Liver (tissue), 9 donors: ENCODE data around the gene RAD51C. TPM values are rescaled to one million over a fixed set of nuclear protein-coding genes. Genes with fewer than 3 reads are reported as not detected.
"Not testable (repeated sequence)": the region's sequence is repeated elsewhere in the genome, so short reads cannot be mapped to it uniquely, and the experiment has no call there.

Experiments used
- DNase-seq: peaks from one replicate; pipeline ENCODE4 v3.0.0-alpha.2; 2017; ENCODE audit warnings: low spot score
- H3K27ac ChIP-seq, 2 donors: one replicate each; pipeline ENCODE4 v1.7.0; 2013; ENCODE audit warnings: inconsistent platforms in 2 of 2, low read length in 2 of 2, control low read depth in 1 of 2, low read depth in 1 of 2, mild to moderate bottlenecking in 1 of 2
- H3K27me3 ChIP-seq, 4 donors: one replicate each; pipeline versions ENCODE4 v1.6.1 to v1.7.0; 2013; ENCODE audit warnings: low read length in 3 of 4, inconsistent platforms in 1 of 4, mild to moderate bottlenecking in 1 of 4, moderate library complexity in 1 of 4; ENCODE audit not compliant: control insufficient read depth in 4 of 4, insufficient read depth in 4 of 4
- H3K36me3 ChIP-seq, 4 donors: one replicate each; pipeline versions ENCODE4 v1.6.1 to v1.7.0; 2013; ENCODE audit warnings: low read length in 3 of 4, mild to moderate bottlenecking in 3 of 4, low read depth in 1 of 4, moderate library complexity in 1 of 4; ENCODE audit not compliant: control insufficient read depth in 4 of 4, insufficient read depth in 3 of 4
- H3K4me1 ChIP-seq, 4 donors: one replicate each; pipeline versions ENCODE4 v1.6.1 to v1.7.0; 2013; ENCODE audit warnings: low read length in 3 of 4, mild to moderate bottlenecking in 3 of 4, moderate library complexity in 1 of 4; ENCODE audit not compliant: control insufficient read depth in 4 of 4, insufficient read depth in 4 of 4
- H3K4me3 ChIP-seq, 3 donors: one replicate each; pipeline versions ENCODE4 v1.6.1 to v1.7.0; 2013; ENCODE audit warnings: low read length in 3 of 3, control low read depth in 1 of 3, low read depth in 1 of 3, mild to moderate bottlenecking in 1 of 3
- H3K9ac ChIP-seq, 2 donors: one replicate each; pipeline ENCODE4 v1.7.0; 2013; ENCODE audit warnings: low read length in 2 of 2, mild to moderate bottlenecking in 2 of 2, moderate library complexity in 2 of 2, control low read depth in 1 of 2, low read depth in 1 of 2
- H3K9me3 ChIP-seq, 4 donors: one replicate each; pipeline versions ENCODE4 v1.6.1 to v1.7.0; 2013; ENCODE audit warnings: low read length in 3 of 4; ENCODE audit not compliant: control insufficient read depth in 4 of 4
- CTCF ChIP-seq: fragments of 150-350 bp; IDR thresholded peaks from 2 replicates; pipeline ENCODE4 v1.5.1; 2017; ENCODE audit warnings: improper control_type of control experiment, low read depth, low read length; ENCODE audit not compliant: missing input control
- EGR1 ChIP-seq, 2 donors: IDR thresholded peaks; 2 replicates each; pipeline ENCODE4 v1.6.1; 2016 to 2018; ENCODE audit warnings: antibody characterized with exemption in 2 of 2, low read depth in 2 of 2
- FOXA1 ChIP-seq: IDR thresholded peaks from 2 replicates; pipeline ENCODE4 v1.6.1; 2016; ENCODE audit warnings: antibody characterized with exemption
- FOXA2 ChIP-seq: IDR thresholded peaks from 2 replicates; pipeline ENCODE4 v1.6.1; 2016; ENCODE audit warnings: antibody characterized with exemption
- GABPA ChIP-seq, 2 donors: IDR thresholded peaks in 1 of 2; conservative IDR thresholded peaks in 1 of 2; 2 replicates each; pipeline ENCODE4 v1.6.1; 2016; ENCODE audit warnings: antibody characterized with exemption in 2 of 2, mild to moderate bottlenecking in 1 of 2, moderate library complexity in 1 of 2
- HNF4A ChIP-seq, 2 donors: conservative IDR thresholded peaks; 2 replicates each; pipeline ENCODE4 v1.6.1; 2016; ENCODE audit warnings: antibody characterized with exemption in 2 of 2, mild to moderate bottlenecking in 2 of 2
- JUND ChIP-seq, 2 donors: IDR thresholded peaks; 2 replicates each; pipeline ENCODE4 v1.6.1; 2016; ENCODE audit warnings: antibody characterized with exemption in 2 of 2
- NR2F2 ChIP-seq: IDR thresholded peaks from 2 replicates; pipeline ENCODE4 v1.6.1; 2016; ENCODE audit warnings: antibody characterized with exemption
- RAD21 ChIP-seq, 2 donors: IDR thresholded peaks; 2 replicates each; pipeline ENCODE4 v1.6.1; 2016; ENCODE audit warnings: antibody characterized with exemption in 2 of 2, mild to moderate bottlenecking in 2 of 2
- RXRA ChIP-seq, 2 donors: IDR thresholded peaks; 2 replicates each; pipeline ENCODE4 v1.6.1; 2017 to 2018; ENCODE audit warnings: antibody characterized with exemption in 2 of 2, mild to moderate bottlenecking in 1 of 2
- SP1 ChIP-seq: IDR thresholded peaks from 2 replicates; pipeline ENCODE4 v1.6.1; 2018; ENCODE audit warnings: antibody characterized with exemption, mild to moderate bottlenecking
- TAF1 ChIP-seq: conservative IDR thresholded peaks from 2 replicates; pipeline ENCODE4 v1.6.1; 2016; ENCODE audit warnings: antibody characterized with exemption, mild to moderate bottlenecking
- YY1 ChIP-seq: IDR thresholded peaks from 2 replicates; pipeline ENCODE4 v1.6.1; 2016; ENCODE audit warnings: antibody characterized with exemption, mild to moderate bottlenecking
- WGBS: extraction: QIAGEN DNeasy Blood & Tissue Kit; methylation state at CpG from one replicate; pipeline ENCODE4 v1.1.7; 2013; 5-methylcytosine and 5-hydroxymethylcytosine counted together
- polyA plus RNA-seq, 2 donors: library from polyadenylated mRNA; stranded (reverse) in 1 of 2; unstranded in 1 of 2; fragments of 200-250 nt in 1 of 2; fragments of >200 nt in 1 of 2; fragmentation: Nextera tagmentation in 1 of 2; extraction: Ambion mirVana in 1 of 2; gene quantifications; one replicate each; pipeline versions ENCODE4 v1.2.1 to v1.2.3, GENCODE V29; 2013 to 2015
- total RNA-seq, 2 donors: library from RNA; depleted of rRNA; stranded (reverse); fragments of >200 nt; gene quantifications; one replicate each; pipeline ENCODE4 v1.2.3, GENCODE V29; 2014
- TF ChIP-seq, protein P1 (sequence below): IDR thresholded peaks from 2 replicates; pipeline ENCODE4 v1.6.1; 2016; ENCODE audit warnings: antibody characterized with exemption
- TF ChIP-seq, protein P2 (sequence below): IDR thresholded peaks from 2 replicates; pipeline ENCODE4 v1.6.1; 2016; ENCODE audit warnings: antibody characterized with exemption
- TF ChIP-seq, protein P3 (sequence below): IDR thresholded peaks from 2 replicates; pipeline ENCODE4 v1.6.1; 2016; ENCODE audit warnings: antibody characterized with exemption, mild to moderate bottlenecking
- donor health status: healthy.
- donor health status: healthy.
- donor health status: healthy.
- donor health status: healthy.
- donor health status: healthy.

The RAD51C gene
- total and polyA plus RNA-seq, 4 donors: 6.9 to 22.2 (median 12.5) TPM

- Histone ChIP-seq H3K27ac (no peak overlapping the region), H3K4me1 (peaks cover 0 to 4% (median 1%) of the 10 kb centered on the region in 4 donors), H3K36me3 (no peaks in the 10 kb centered on the region), H3K4me3 (no peak overlapping the region), H3K9ac (no peak overlapping the region), H3K9me3 (no peaks in the 10 kb centered on the region), H3K27me3 (no peaks in the 10 kb centered on the region)
- DNase-seq: no peak
- 75% methylated on average over 2 of the region's 2 CpGs for WGBS
- no peak for TF ChIP-seq RAD21 (IDR thresholded peaks at IDR 0.05)
- TF ChIP-seq HNF4A (conservative IDR thresholded peaks at IDR 0.05): no peak
- TF ChIP-seq FOXA2: no peak
- TF ChIP-seq TAF1: no peak
- TF ChIP-seq, protein P1, sequence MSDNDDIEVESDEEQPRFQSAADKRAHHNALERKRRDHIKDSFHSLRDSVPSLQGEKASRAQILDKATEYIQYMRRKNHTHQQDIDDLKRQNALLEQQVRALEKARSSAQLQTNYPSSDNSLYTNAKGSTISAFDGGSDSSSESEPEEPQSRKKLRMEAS: no peak
- TF ChIP-seq SP1: no peak
- TF ChIP-seq GABPA (IDR thresholded peaks at IDR 0.05 in 1 of 2, conservative IDR thresholded peaks at IDR 0.05 in 1 of 2): no peak
- TF ChIP-seq NR2F2: no peak
- TF ChIP-seq RXRA (IDR thresholded peaks at IDR 0.05): no peak
- TF ChIP-seq, protein P2, sequence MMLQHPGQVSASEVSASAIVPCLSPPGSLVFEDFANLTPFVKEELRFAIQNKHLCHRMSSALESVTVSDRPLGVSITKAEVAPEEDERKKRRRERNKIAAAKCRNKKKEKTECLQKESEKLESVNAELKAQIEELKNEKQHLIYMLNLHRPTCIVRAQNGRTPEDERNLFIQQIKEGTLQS: no peak
These were observed 49.3 kb upstream of the RAD51C start for GRCh38 chr17:58643147-58643546.

GRCh38 chr17:58648236-58648635 is 44.2 kb upstream of the RAD51C start:
- DNase-seq: no peak
- H3K4me3 ChIP-seq: no peak overlapping the region
- H3K36me3 ChIP-seq: no peaks in the 10 kb centered on the region
- H3K27ac ChIP-seq: no peak overlapping the region
- H3K27me3 ChIP-seq: no peaks in the 10 kb centered on the region
- H3K9me3 ChIP-seq: no peaks in the 10 kb centered on the region
- no peaks in the 10 kb centered on the region for H3K4me1 ChIP-seq
- no peak for TF ChIP-seq YY1
- TF ChIP-seq HNF4A (conservative IDR thresholded peaks at IDR 0.05): no peak
- TF ChIP-seq FOXA1: no peak
- no peak for TF ChIP-seq TAF1
- TF ChIP-seq CTCF: no peak
- TF ChIP-seq EGR1 (IDR thresholded peaks at IDR 0.05; ENCODE audit: low read depth in 2 of 2): no peak
- no peak for TF ChIP-seq SP1
- TF ChIP-seq RXRA (IDR thresholded peaks at IDR 0.05): no peak
- TF ChIP-seq JUND (IDR thresholded peaks at IDR 0.05): no peak
- TF ChIP-seq, protein P1: no peak
- TF ChIP-seq GABPA (IDR thresholded peaks at IDR 0.05 in 1 of 2, conservative IDR thresholded peaks at IDR 0.05 in 1 of 2): no peak
- no peak for TF ChIP-seq NR2F2
- TF ChIP-seq, protein P3, sequence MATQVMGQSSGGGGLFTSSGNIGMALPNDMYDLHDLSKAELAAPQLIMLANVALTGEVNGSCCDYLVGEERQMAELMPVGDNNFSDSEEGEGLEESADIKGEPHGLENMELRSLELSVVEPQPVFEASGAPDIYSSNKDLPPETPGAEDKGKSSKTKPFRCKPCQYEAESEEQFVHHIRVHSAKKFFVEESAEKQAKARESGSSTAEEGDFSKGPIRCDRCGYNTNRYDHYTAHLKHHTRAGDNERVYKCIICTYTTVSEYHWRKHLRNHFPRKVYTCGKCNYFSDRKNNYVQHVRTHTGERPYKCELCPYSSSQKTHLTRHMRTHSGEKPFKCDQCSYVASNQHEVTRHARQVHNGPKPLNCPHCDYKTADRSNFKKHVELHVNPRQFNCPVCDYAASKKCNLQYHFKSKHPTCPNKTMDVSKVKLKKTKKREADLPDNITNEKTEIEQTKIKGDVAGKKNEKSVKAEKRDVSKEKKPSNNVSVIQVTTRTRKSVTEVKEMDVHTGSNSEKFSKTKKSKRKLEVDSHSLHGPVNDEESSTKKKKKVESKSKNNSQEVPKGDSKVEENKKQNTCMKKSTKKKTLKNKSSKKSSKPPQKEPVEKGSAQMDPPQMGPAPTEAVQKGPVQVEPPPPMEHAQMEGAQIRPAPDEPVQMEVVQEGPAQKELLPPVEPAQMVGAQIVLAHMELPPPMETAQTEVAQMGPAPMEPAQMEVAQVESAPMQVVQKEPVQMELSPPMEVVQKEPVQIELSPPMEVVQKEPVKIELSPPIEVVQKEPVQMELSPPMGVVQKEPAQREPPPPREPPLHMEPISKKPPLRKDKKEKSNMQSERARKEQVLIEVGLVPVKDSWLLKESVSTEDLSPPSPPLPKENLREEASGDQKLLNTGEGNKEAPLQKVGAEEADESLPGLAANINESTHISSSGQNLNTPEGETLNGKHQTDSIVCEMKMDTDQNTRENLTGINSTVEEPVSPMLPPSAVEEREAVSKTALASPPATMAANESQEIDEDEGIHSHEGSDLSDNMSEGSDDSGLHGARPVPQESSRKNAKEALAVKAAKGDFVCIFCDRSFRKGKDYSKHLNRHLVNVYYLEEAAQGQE: no peak
- H3K9ac ChIP-seq: no peak overlapping the region

GRCh38 chr17:58657962-58658803 is 34.2 kb upstream of the RAD51C start:
- H3K36me3 ChIP-seq, H3K9ac ChIP-seq, H3K4me3 ChIP-seq, H3K9me3 ChIP-seq, DNase-seq, H3K4me1 ChIP-seq, H3K27me3 ChIP-seq: not testable (repeated sequence)
- 75% methylated on average over 10 of the region's 10 CpGs for WGBS
- H3K27ac ChIP-seq: peak overlapping the region; percentile 86 to 87
